ENCODE measurements around the gene LRRC7.

GRCh38 chr1:69570356-69570755, 2.6 kb downstream of the LRRC7 start:
- TF ChIP-seq CTCF (conservative IDR thresholded peaks at IDR 0.05 in 1 of 2, IDR thresholded peaks at IDR 0.05 in 1 of 2; ENCODE audit: low read depth in 1 of 2, low read length in 2 of 2) (no peak), EZH2 (IDR thresholded peaks at IDR 0.05; ENCODE audit: low read length, missing control alignments) (no peak)

Measured in fibroblast of lung (primary cell).